Measurements from ENCODE around the gene RPRD1A.
"Not testable (repeated sequence)": the region's sequence is repeated elsewhere in the genome, so short reads cannot be mapped to it uniquely, and the experiment has no call there.

Gene RPRD1A

DNA sequence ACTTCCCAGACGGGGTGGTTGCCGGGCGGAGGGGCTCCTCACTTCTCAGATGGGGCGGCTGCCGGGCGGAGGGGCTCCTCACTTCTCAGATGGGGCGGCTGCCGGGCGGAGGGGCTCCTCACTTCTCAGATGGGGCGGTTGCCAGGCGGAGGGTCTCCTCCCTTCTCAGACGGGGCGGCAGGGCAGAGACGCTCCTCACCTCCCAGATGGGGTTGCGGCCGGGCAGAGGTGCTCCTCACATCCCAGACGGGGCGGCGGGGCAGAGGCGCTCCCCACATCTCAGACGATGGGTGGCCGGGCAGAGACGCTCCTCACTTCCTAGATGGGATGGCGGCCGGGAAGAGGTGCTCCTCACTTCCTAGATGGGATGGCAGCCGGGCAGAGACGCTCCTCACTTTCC lies 10.4 kb upstream of the RPRD1A start:
- not testable (repeated sequence) for DNase-seq

DNA sequence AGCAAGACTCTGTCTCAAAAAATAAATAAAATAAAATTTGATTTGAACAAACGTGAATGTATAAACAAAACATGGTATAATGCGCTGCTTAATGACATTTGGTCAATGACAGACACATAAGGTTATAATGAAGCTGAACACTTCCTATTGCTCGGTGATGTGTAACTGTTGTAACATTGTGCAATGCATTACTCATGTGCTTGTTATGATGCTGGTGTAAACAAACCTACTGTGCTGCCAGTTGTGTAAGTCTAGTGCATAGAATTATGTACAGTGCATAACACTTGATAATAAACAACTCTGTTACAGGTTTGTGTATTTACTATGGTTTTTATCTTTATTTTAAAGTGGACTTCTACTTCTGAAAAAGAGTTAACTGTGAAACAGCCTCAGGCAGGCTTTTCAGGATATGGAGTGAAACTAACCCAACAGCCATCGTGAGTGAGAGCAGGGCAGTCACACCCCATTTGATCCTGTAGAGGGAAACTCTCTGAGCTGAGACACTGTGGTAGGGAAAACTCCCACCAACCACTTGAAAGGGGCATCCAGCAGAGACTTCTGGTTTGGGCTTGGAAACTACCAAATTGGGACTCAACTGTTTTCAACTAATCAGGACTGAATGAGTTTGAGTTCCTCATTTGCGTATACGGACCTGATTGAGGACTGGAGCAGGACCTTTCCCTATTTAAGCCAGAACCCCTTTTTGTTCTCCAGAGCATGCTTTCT lies 8.7 kb upstream of the RPRD1A start:
- no peak for DNase-seq

DNA sequence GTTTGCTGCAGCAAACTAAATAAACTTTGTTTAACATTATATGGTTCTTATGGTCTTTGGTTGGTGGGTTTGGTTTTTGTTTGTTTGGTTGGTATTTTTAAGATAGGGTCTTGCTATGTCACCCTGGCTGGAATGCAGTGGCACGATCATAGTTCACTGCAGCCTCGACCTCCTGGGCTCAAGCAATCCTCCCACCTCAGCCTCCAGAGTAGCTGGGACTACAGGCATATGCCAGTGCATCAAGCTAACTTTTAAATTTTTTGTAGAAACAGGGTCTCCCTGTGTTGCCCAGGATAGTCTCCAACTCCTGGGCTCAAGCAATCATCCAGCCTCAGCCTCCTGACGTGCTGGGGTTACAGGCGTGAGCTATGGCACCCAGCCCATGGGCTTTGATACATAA lies 7.1 kb upstream of the RPRD1A start:
- no peak for DNase-seq

DNA sequence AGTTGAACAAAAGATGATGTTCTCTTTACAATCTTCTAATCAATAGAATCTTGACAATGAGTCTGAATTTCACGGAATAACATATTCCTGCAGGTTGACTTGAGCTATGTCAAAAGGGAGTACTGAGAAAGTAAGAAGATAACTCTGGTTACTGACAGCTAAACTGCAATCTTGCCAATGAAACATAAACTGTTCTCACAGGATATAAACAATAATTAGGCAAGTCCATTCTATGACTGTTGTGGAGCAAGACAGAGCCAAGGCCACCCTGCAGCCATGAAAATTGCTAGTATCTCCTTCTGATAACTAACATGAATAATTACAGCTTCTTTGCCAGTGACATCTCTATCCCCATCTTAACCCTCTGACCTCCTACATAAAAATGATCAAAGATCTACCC lies 6.3 kb upstream of the RPRD1A start:
- no peak for DNase-seq

DNA sequence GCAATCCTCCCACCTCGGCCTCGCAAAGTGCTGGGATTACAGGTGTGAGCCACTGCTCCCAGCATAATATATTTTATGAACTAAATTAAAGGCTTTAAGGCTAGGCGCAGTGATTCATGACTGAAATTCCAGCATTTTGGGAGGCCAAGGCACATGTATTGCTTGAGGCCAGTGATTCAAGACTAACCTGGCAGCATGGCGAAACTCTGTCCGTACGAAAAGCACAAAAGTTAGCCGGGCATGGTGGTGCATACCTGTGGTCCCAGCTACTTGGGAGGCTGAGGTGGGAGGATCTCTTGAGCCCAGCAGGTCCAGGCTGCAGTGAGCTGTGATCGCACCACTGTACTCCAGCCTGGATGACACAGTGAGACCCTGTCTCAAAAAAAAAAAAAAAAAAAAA lies 5.0 kb upstream of the RPRD1A start:
- not testable (repeated sequence) for DNase-seq

DNA sequence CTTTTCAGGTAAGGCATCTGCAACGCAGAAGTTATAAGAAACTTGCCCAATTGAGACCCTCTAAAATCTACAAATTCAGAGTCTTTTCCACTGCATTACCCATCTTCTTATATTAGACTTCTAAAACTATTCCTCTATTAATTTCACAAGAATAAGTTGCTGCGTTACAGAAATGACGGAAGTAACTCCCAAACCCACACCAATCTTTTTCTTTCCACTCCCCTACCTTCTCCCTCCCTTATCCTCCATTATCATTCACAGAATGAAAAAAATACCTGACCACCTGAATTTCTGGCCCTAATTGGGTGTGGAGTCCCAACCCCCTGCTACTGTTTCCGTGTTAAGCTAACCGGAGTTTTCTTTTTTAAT lies 689 bp downstream of the RPRD1A start:
- DNase-seq, result no peak

DNA sequence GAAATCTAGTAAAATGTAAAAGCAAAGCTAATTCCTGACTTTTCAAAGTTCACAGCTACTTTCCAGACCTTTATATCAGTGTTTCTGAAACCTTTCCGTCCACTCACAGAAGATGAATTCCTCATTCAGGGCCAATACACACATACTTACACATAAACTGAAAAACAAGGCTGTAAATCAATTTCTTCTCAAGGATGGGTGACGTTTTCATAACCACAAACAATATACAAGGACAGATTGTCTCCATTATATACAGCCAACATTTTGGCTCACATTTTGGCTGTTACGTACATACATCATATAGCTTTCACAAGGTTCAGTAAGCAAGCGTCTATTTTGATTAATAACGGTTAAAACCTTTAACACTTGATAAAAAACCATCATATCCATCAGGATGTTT lies 1.4 kb downstream of the RPRD1A start:
- no peak for DNase-seq

DNA sequence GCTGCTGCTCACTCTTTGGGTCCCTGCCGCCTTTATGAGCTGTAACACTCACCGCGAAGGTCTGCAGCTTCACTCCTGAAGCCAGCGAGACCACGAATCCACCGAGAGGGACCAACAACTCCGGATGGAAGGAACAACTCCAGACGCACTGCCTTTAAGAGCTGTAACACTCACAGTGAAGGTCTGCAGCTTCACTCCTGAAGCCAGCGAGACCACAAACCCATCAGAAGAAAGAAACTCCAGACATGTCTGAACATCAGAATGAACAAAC lies 2.6 kb downstream of the RPRD1A start:
- DNase-seq, result not testable (repeated sequence)

DNA sequence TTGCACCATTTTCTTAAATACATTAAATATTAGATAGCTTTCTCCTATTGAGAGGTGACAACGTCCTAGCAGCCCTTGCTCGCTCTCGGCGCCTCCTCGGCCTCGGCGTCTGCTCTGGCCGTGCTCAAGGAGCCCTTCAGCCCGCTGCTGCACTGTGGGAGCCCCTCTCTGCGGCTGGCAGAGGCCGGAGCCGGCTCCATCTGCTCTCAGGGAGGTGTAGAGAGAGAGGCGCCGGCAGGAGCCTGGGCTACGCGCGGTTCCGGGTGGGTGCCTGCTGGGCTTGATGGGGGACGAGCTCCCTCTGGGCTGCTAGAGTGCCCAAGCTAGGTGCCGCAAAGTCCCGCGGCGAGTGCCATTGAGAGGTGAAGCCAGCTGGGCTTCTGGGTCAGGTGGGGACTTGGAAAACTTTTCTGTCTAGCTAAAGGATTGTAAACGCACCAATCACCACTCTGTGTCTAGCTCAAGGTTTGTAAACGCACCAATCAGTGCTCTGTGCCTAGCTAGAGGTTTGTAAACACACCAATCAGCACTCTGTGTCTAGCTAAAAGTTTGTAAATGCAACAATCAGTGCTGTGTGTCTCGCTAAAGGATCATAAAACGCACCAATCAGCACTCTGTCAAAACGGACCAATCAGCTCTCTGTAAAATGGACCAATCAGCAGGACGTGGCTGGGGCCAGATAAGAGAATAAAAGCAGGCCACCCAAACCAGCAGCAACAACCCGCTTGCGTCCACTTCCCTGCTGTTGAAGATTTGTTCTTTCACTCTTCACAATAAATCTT lies 3.1 kb downstream of the RPRD1A start:
- no peak for DNase-seq

DNA sequence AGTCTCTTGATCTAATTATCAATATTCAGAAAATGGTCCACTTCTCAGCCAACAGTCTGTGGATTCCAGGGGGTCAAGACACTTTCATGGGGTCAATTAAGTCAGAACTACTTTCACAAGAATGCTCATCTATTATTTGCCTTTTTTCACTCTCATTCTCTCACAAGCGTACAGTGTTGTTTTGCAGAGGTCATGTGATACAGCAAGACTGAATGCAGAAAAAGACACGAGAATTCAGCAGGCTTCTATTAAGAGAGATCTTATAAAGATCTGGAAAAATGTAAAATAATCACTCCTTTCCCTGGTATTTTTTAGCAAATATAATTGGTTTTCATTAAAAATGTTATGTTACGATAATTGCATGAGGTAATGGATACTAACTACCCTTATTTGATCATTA lies 8.7 kb downstream of the RPRD1A start:
- no peak for DNase-seq

DNA sequence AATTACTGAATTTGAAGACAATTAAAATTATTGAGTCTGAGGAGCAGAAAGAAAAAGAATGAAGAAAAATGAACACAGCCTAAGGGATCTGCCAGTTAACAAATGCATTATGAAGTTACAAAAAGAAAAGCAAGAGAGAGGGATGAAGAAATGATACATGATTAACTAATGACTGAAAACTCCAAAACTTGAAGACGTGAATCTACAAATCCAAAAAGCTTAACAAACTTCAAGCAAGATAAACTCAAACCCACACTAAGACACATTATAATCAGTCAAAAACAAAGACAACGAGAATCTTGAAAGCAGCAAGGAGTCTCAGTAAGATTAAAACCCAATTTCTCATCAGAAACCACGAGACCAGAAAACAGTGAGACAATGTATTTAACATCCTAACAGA lies 15.6 kb downstream of the RPRD1A start:
- DNase-seq, result no peak

DNA sequence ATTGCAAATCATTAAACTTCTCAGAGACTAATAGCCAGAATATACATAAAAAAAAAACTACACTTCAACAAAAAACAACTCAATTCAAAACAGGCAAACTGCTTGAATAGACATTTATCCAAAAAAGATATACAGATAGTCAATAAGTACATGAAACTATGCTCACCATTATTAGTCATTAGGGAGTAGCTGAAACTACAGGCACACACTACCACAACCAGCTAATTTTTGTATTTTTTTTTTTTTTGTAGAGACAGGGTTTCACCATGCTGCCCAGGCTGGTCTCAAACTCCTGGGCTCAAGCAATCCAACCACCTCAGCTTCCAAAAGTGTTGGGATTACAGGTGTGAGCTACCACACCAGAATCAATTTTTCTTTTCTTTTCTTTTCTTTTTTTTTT lies 16.9 kb downstream of the RPRD1A start:
- no peak for DNase-seq

DNA sequence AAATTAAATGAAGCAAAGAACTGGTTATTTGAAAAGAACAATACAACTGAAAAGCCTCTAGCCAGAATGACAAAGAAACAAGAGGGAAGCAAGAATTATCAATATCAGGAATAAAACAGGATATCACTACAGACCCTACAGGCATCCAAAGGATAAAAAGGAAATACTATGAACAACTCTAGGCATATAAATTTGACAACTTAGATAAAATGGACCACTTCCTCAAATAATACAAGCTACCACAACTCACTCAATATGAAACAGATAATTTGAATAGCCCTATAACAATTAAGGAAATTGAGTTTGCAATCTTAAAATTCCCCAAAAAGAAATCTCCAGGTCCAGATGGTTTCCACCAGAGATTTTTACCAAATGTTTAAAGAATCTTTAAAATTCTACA lies 19.8 kb downstream of the RPRD1A start:
- DNase-seq, result no peak

DNA sequence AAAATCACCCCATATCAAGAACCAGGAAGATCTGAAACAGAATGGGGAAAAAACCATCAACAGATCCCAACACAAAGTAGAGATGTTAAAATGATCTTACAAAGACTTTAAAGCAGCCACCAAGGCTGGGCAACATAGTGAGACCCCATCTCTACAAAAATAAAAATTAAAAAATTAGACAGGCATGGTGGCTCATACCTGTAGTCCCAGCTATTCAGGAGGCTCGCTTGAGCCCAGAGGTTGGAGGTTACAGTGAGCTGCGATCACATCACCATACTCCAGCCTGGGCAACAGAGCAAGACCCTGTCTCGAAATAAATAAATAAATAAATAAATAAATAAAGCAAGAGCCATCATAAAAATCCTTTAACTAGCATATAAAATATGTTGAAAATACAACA lies 20.5 kb downstream of the RPRD1A start:
- DNase-seq, result no peak

DNA sequence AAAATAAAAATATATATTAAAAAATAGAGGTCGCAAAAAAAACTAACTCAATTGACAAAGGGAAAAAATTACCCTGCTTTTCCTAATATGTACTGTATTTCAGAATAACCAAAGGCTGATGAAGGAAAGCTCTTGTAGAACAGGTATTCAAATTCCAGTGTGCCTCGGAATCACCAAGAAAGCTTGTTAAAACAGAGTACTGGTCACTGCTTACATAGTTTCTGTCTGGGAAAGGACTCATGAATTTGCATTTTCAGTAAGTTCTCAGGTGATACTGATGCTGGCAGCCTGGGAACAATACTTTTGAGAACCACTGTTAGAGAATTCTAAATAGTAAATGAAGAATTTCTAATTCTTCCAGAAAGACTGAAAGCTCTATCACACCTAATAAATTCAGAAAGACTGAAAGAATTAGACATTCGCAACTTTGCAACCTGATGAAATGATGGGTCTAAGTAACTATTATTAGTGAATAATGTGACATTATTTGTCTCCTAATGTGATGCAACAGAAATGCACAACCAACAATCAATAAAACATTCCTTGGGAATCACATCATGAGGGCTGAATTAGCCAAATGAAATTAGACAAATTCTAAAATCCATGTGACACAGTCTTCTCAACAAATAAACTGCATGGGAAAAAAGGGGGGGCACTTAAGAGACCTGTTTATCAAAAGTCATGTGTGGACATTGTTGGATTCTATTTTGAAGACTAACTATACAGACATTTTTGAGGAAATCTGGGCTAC lies 21.9 kb downstream of the RPRD1A start:
- no peak for DNase-seq

DNA sequence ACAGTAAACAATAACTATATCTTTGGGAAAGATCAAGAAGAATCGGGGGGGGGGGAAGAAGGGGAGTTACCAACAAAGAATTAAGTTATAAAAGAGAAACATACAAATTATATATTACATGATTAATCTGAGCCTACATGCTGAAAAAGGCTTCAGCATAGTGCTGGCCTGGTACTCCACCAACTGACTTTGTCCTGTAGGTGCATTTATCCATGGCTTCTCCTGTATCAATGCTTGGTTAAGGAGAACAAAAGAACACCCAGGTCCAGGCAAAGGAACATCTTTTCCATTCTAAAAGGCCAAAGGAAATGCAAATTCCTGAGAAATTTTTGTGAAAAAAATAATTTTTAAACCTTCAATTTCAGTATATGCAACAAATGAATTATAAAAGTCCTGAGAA lies 24.2 kb downstream of the RPRD1A start:
- DNase-seq, result no peak

DNA sequence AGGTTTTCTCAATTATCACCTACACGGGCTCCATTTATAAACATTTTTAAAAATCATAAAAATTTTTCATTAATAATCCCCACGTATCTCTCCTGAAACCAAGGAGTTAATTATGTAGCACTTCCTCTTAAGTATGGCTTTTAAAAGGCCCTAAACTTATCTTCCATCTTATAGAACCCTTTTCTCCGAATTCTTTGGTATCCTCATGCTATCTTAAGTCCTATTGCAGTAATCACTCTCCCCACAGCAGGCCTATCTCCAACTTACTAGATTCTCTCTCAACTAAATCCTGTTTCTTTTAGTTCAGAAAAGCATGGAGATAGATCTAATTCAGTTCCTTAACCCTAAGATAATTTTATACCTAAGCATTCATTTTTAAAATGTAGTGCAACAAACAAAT lies 26.2 kb downstream of the RPRD1A start:
- no peak for DNase-seq

DNA sequence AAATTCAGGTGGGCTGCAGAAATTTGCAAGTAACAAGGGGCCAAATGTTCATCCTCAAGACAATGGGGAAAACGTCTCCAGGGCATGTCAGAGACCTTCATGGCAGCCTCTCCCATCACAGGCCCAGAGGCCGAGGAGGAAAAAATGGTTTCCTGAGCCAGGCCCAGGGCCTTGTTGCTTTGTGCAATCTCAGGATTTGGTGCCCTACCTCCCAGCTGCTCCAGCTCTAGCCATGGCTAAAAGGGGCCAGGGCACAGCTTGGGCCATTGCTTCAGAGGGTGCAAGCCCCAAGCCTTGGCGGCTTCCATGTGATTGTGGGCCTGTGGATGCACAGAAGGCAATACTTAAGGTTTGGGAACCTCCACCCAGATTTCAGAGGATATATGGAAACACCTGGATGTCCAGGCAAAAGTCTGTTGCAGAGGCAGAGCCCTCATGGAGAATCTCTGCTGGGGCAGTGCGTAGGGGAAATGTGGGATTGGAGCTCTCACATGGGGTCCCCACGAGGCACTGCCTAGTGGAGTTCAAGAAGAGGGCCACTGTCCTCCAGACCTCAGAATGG lies 29.2 kb downstream of the RPRD1A start:
- no peak for DNase-seq

DNA sequence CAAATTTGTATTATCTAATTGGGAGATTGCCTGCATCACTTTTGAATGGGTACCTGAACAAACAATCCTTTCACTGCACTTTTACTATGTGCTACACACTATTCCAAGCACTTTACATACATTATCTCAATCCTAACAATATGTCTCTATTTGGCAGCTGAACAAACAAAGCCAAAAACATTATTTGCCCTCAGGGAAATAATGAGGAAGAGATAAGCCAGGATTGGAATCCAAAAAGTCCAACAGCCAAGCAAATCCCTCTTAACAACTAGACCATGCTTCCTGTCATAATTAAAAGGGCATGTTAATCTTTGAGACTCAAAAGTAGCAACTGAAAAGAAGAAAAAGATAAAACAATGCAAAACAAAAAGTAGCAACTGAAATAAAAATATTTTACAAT lies 32.1 kb downstream of the RPRD1A start:
- no peak for DNase-seq

DNA sequence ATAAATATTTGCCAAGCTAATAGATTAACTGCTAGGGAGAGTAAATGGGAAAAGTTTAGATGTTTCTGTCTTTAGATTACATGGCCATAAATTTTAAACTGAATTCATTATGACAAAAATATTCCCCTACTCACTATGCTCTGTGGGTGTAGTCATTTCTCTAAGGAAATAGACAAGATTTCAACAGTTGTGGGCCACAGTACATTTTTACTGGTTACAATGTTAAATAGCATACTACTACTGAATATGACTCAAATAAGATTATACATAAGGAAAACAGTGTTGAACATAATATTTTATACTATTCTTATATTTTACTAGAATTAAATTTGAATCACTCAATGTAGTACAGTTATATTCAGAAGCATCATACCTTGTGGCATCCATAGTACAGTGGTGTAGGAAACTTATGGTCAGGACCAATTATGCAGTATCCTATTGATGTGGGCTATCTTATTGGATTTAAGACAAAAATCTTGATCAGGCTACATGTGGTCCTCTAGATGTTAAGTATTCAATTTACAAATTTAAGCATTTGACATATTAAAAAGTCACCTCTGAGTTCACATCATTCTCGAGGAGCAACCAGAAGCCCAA lies 33.0 kb downstream of the RPRD1A start:
- no peak for DNase-seq

DNA sequence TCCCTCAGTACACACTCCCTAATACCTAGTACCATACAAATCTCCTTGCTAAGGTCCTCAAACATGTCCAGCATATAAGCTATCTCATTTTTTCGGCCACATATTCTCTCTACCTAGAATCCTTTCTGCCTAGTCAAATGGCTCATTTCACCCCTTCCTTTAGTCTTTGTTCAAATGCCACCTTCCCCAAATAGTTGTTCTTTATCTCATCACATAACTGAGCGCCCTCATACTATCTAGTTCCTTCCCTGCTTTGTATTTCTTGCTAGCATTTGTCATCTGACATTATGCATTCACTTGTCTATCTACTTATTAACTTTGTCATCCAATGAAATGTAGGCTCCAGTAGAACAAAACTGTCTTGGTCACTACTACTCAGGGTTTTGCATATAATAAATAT lies 35.5 kb downstream of the RPRD1A start:
- DNase-seq, result no peak

DNA sequence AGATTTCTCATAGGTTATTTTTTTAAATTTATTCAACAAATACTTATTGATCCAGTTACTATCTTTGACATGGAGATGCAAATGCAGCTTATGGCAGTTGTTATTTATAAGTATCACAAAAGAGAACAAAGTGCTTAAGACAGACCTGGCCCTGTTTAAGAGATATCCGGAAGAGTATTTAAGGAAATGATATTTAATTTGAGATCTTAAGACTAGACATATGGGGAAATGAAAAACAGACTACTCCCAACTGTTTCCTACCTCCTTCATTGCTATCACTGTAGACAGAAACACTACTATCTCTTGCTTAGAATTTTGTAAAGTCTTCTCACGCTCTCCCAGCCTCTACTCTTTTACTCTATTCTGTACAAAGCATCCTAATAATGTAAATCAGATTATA lies 36.0 kb downstream of the RPRD1A start:
- DNase-seq, result no peak

DNA sequence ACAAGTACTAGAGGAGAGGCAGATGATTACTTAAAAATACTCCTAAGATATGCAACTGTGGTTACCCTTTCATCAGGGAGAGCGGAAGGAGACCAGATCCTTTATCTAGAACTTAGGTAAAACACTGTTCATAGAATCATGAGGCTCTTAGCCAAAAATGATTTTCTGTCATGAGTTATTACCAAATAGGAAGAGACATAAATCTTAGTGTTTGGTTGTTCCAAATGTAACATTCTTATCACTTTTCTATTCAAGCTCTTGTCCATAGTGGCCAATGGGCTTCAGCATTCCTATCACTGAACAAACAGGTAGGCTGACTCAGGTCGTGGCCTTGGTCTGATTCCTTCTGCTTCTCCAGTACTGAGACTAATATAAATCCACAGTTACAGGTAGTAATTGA lies 38.5 kb downstream of the RPRD1A start:
- no peak for DNase-seq

DNA sequence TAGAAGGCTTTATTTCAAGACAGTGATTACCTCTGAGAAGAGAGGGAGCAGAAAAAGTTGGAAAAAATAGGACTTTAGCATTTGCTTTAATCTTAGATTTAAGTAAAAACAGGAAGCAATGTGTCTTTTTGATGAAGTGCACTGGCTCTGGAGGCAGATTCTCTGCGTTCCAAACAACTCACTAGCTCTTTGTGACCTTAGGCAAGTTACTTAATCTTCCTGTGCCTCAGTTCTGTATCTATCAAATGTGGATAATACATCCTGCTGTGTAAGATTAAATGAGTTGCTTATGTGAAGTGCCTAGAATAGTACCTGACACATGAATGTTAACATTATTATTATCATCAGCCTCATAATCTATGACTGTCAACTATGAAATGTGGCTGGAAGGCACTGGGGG lies 42.3 kb downstream of the RPRD1A start:
- DNase-seq, result no peak

Data from right forelimb (tissue), 1 donor.